DND-41 (cell line): Measurements from ENCODE around the gene TRIM5.

Experiments used
- ATAC-seq: fragments of 200-7000 bp; cut with Tn5 transposase; 3 replicates; pipeline ENCODE4 v1.9.1; 2021; ENCODE audit warnings: low read depth; ENCODE audit not compliant: insufficient read depth
- DNase-seq: peaks from one replicate; pipeline ENCODE4 v3.0.0-alpha.2; 2020
- H2AFZ ChIP-seq: 2 replicates; pipeline ENCODE4 v1.6.0; 2012; ENCODE audit warnings: low read depth, low read length
- H3K27ac ChIP-seq: 2 replicates; pipeline ENCODE4 v1.5.1; 2012; ENCODE audit warnings: low read length, inconsistent platforms
- H3K27me3 ChIP-seq: fragments of 200-600 bp; sonication (generic); 2 replicates; pipeline ENCODE4 v1.6.0; 2012; ENCODE audit warnings: low read length, mild to moderate bottlenecking, inconsistent platforms; ENCODE audit not compliant: insufficient read depth, poor library complexity
- H3K36me3 ChIP-seq: 2 replicates; pipeline ENCODE4 v1.5.1; 2012; ENCODE audit warnings: low read length, inconsistent platforms; ENCODE audit not compliant: insufficient read depth
- H3K4me1 ChIP-seq: 2 replicates; pipeline ENCODE4 v1.5.1; 2012; ENCODE audit warnings: mild to moderate bottlenecking, low read length; ENCODE audit not compliant: insufficient read depth
- H3K4me2 ChIP-seq: 2 replicates; pipeline ENCODE4 v1.6.0; 2012; ENCODE audit warnings: mild to moderate bottlenecking, moderate library complexity, low read length, inconsistent platforms; ENCODE audit not compliant: insufficient read depth
- H3K4me3 ChIP-seq, 2 experiments: fragments of 200-600 bp in 1 of 2; shearing (Covaris generic) in 1 of 2; 2 replicates each; pipeline ENCODE4 v1.5.1; 2012 to 2016; ENCODE audit warnings: inconsistent platforms in 2 of 2, low read length in 2 of 2, mild to moderate bottlenecking in 2 of 2, low read depth in 1 of 2, moderate library complexity in 1 of 2
- H3K79me2 ChIP-seq: 2 replicates; pipeline ENCODE4 v1.6.0; 2012; ENCODE audit warnings: low read length, inconsistent platforms; ENCODE audit not compliant: insufficient read depth
- H3K9ac ChIP-seq: 2 replicates; pipeline ENCODE4 v1.6.0; 2012; ENCODE audit warnings: low read depth, mild to moderate bottlenecking, inconsistent platforms, low read length, moderate library complexity
- H3K9me3 ChIP-seq: 2 replicates; pipeline ENCODE4 v1.5.1; 2012; ENCODE audit warnings: low read length, moderate library complexity, mild to moderate bottlenecking, inconsistent platforms; ENCODE audit not compliant: insufficient read depth, severe bottlenecking
- H4K20me1 ChIP-seq: 2 replicates; pipeline ENCODE4 v1.6.0; 2012; ENCODE audit warnings: low read length; ENCODE audit not compliant: insufficient read depth
- CTCF ChIP-seq: IDR thresholded peaks from 2 replicates; pipeline ENCODE4 v1.5.1; 2012; ENCODE audit warnings: borderline replicate concordance, low read length, moderate library complexity, mild to moderate bottlenecking; ENCODE audit not compliant: poor library complexity, severe bottlenecking; ENCODE audit errors: extremely low read depth
- EZH2 ChIP-seq: IDR thresholded peaks from 3 replicates; pipeline ENCODE4 v1.6.1; 2012; ENCODE audit warnings: borderline replicate concordance, low read depth, mild to moderate bottlenecking, moderate library complexity, low read length, inconsistent platforms; ENCODE audit not compliant: severe bottlenecking

TRIM5 gene

DNA sequence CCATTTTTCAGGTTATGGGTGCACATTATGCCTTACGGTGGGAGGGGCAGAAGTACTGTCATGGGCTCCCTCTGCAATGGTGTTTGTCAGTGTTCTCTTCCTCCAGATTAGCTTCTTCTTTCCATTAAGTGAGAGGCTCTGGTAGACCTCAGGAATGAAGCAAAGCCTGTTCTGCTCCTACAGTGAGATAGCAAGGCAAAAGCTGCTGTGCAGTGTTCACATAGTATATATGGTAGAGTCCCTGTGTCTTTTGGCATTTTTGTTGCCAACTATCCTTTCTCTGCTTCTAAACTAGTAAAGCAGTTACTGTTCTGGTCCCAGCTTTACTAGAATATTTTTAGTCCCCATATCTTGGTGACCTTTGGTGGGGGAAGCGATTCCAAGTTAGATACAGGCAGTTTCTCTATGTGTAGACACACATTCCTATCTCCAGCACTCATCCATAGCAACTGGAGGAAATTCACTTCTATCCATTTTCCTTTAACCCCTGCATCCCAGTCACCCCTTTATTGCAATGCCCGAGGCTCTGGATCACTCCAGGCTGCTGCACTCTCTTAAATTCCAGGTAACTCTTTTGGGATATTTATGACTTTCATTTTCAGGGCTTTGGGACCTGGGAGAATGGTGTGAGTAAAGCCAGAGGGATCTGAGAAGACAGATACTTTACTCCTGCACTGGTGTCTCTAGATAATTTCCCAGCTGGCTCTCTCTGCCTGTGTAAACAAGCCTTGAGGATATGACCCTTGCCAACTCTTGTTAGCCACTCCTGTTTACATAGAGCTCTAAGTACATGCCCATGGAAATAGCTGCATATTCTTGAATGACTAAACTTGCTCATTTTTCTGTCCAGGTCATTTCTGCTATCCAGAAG is 64.0 kb downstream of the TRIM5 start:
- DNase-seq (no peak), ATAC-seq (no peak)
- no peak overlapping the region for H3K27ac ChIP-seq
- no peaks in the 10 kb centered on the region for H3K79me2 ChIP-seq
- peaks cover 19% of the 10 kb centered on the region for H3K4me1 ChIP-seq
- TF ChIP-seq CTCF (no peak), EZH2 (no peak)
- no peaks in the 10 kb centered on the region for H4K20me1 ChIP-seq
- H3K4me2 ChIP-seq, result no peak overlapping the region
- no peak overlapping the region for H3K4me3 ChIP-seq
- no peaks in the 10 kb centered on the region for H3K9me3 ChIP-seq
- no peak overlapping the region for H2AFZ ChIP-seq
- H3K36me3 ChIP-seq, result no peaks in the 10 kb centered on the region
- no peak overlapping the region for H3K9ac ChIP-seq
- H3K27me3 ChIP-seq, result no peaks in the 10 kb centered on the region

GRCh38 chr11:5618807-5619206 is 66.1 kb downstream of the TRIM5 start:
- DNase-seq (no peak), ATAC-seq (no peak)
- TF ChIP-seq CTCF, result no peak
- TF ChIP-seq EZH2, result no peak
- H3K27me3 ChIP-seq, result no peaks in the 10 kb centered on the region
- H4K20me1 ChIP-seq, result no peaks in the 10 kb centered on the region
- H3K79me2 ChIP-seq, result no peaks in the 10 kb centered on the region
- no peak overlapping the region for H3K4me2 ChIP-seq
- H3K4me3 ChIP-seq, result no peak overlapping the region
- H2AFZ ChIP-seq, result no peak overlapping the region
- H3K9me3 ChIP-seq, result no peaks in the 10 kb centered on the region
- H3K9ac ChIP-seq, result no peak overlapping the region
- peaks cover 2% of the 10 kb centered on the region for H3K4me1 ChIP-seq
- H3K27ac ChIP-seq, result no peak overlapping the region
- H3K36me3 ChIP-seq, result no peaks in the 10 kb centered on the region
